ENCODE data around the gene ITPRID1.

GRCh38 chr7:31613604-31614003, 99.7 kb downstream of the ITPRID1 start:
- TF ChIP-seq ZNF274 (IDR thresholded peaks at IDR 0.05; ENCODE audit: low read depth, low read length) (no peak), YY1 (IDR thresholded peaks at IDR 0.05; ENCODE audit: insufficient read depth, insufficient read length) (no peak), SUZ12 (IDR thresholded peaks at IDR 0.05; ENCODE audit: extremely low read depth, insufficient read depth, insufficient read length) (no peak)

All from NT2/D1 (cell line).